NB4 (cell line): ENCODE results near the gene NDEL1.

Source experiments
- MYC ChIP-seq: IDR thresholded peaks from 2 replicates; pipeline ENCODE4 v1.6.1; 2011; ENCODE audit warnings: low read depth, low read length
- POLR2A ChIP-seq: IDR thresholded peaks from 2 replicates; pipeline ENCODE4 v1.6.1; 2011; ENCODE audit warnings: mild to moderate bottlenecking; ENCODE audit not compliant: insufficient read length; ENCODE audit errors: extremely low read depth
- TF ChIP-seq, protein P1 (sequence below): IDR thresholded peaks from one replicate; pipeline ENCODE4 v1.5.1; 2012; ENCODE audit warnings: low read depth, low read length
- TF ChIP-seq, protein P2 (sequence below): IDR thresholded peaks from 2 replicates; pipeline ENCODE4 v1.6.1; 2011; ENCODE audit warnings: low read depth, low read length

DNA sequence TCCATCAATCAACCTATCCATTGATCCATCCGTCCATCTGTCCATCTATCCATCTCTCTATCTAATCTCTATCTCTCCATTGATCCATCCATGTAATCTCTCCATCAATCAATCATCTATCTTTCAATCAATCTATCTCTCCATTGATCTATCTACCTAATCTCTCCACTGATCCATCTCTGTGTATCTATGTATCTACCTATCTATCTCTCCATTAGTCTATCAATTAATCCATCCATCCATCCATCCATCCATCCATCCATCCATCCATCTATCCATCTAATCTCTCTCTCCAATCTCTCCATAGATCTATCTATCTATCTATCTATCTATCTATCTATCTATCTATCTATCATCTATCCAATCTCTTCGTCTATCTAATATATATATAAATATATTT, 34.6 kb upstream of the NDEL1 start:
- TF ChIP-seq, protein P1, sequence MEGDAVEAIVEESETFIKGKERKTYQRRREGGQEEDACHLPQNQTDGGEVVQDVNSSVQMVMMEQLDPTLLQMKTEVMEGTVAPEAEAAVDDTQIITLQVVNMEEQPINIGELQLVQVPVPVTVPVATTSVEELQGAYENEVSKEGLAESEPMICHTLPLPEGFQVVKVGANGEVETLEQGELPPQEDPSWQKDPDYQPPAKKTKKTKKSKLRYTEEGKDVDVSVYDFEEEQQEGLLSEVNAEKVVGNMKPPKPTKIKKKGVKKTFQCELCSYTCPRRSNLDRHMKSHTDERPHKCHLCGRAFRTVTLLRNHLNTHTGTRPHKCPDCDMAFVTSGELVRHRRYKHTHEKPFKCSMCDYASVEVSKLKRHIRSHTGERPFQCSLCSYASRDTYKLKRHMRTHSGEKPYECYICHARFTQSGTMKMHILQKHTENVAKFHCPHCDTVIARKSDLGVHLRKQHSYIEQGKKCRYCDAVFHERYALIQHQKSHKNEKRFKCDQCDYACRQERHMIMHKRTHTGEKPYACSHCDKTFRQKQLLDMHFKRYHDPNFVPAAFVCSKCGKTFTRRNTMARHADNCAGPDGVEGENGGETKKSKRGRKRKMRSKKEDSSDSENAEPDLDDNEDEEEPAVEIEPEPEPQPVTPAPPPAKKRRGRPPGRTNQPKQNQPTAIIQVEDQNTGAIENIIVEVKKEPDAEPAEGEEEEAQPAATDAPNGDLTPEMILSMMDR, result no peak
- TF ChIP-seq POLR2A (no peak), MYC (no peak)
- TF ChIP-seq, protein P2, sequence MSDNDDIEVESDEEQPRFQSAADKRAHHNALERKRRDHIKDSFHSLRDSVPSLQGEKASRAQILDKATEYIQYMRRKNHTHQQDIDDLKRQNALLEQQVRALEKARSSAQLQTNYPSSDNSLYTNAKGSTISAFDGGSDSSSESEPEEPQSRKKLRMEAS, result no peak
